HUES6 (cell line): ENCODE measurements around the gene TMEM123.

ENCODE experiments used
- H3K27ac ChIP-seq: 2 replicates; pipeline ENCODE4 v1.7.0; 2013; ENCODE audit warnings: low read depth, mild to moderate bottlenecking, low read length, inconsistent platforms
- H3K27me3 ChIP-seq: 2 replicates; pipeline ENCODE4 v1.6.1; 2013; ENCODE audit warnings: low read length; ENCODE audit not compliant: control insufficient read depth, insufficient read depth
- H3K36me3 ChIP-seq: 2 replicates; pipeline ENCODE4 v1.6.1; 2013; ENCODE audit warnings: low read length; ENCODE audit not compliant: control insufficient read depth, insufficient read depth
- H3K4me1 ChIP-seq: 2 replicates; pipeline ENCODE4 v1.6.1; 2013; ENCODE audit warnings: low read length; ENCODE audit not compliant: control insufficient read depth, insufficient read depth
- H3K4me3 ChIP-seq: 2 replicates; pipeline ENCODE4 v1.5.1; 2013; ENCODE audit warnings: low read depth, low read length
- H3K9ac ChIP-seq: one replicate; pipeline ENCODE4 v1.6.1; 2013; ENCODE audit warnings: mild to moderate bottlenecking, low read length
- H3K9me3 ChIP-seq: 2 replicates; pipeline ENCODE4 v1.6.1; 2013; ENCODE audit warnings: low read depth, low read length; ENCODE audit not compliant: control insufficient read depth, insufficient read depth

TMEM123 gene

GRCh38 chr11:102488208-102488607 is 35.6 kb upstream of the TMEM123 start:
- H3K9me3 ChIP-seq: no peaks in the 10 kb centered on the region
- no peak overlapping the region for H3K4me3 ChIP-seq
- H3K36me3 ChIP-seq: no peaks in the 10 kb centered on the region
- H3K27ac ChIP-seq: no peak overlapping the region
- H3K4me1 ChIP-seq: no peaks in the 10 kb centered on the region
- no peak overlapping the region for H3K9ac ChIP-seq
- no peaks in the 10 kb centered on the region for H3K27me3 ChIP-seq

DNA sequence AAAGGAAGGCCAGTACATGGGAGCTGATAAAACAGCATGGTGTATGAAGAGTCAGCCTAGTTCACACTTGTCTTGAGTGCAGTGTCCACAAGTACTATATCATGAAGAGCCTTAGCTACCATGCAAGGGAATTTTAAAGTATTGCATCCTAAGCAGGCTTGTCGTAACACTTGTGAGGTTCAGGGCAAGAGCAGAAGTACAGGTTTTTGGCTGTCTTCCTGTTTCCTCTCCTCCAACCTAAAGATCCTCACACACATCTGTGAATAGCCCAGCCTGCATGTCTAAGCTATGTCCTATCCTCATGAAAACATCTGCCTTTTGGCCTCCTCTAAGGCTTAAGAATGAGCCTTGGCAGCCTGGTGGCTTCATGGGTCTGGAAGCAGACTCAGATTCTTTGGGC is 34.6 kb upstream of the TMEM123 start:
- H3K9ac ChIP-seq: no peak overlapping the region
- H3K4me1 ChIP-seq: no peaks in the 10 kb centered on the region
- no peak overlapping the region for H3K27ac ChIP-seq
- no peaks in the 10 kb centered on the region for H3K27me3 ChIP-seq
- H3K36me3 ChIP-seq: no peaks in the 10 kb centered on the region
- no peak overlapping the region for H3K4me3 ChIP-seq
- H3K9me3 ChIP-seq: no peaks in the 10 kb centered on the region

DNA sequence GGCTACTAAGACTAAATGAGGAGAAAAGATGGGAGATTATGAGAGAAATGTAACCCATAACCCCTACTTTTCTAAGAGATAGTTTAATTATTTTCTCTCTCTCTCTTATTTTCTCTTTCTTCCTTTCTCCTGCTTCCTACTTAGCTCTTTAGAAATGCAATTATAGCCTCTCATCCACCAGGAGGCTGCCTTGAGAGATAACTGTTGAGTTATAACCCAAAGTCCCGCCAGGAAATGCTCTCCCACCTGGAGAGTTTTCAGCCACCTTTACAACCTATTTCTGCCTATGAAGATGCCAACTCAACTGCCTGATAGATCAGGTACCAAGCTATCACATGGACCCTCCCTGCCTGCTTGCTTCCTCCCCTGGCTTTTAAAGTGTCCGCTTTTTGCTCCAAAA is 34.0 kb upstream of the TMEM123 start:
- H3K27me3 ChIP-seq: no peaks in the 10 kb centered on the region
- H3K9ac ChIP-seq: no peak overlapping the region
- no peak overlapping the region for H3K4me3 ChIP-seq
- H3K9me3 ChIP-seq: no peaks in the 10 kb centered on the region
- no peak overlapping the region for H3K27ac ChIP-seq
- H3K4me1 ChIP-seq: no peaks in the 10 kb centered on the region
- H3K36me3 ChIP-seq: no peaks in the 10 kb centered on the region

DNA sequence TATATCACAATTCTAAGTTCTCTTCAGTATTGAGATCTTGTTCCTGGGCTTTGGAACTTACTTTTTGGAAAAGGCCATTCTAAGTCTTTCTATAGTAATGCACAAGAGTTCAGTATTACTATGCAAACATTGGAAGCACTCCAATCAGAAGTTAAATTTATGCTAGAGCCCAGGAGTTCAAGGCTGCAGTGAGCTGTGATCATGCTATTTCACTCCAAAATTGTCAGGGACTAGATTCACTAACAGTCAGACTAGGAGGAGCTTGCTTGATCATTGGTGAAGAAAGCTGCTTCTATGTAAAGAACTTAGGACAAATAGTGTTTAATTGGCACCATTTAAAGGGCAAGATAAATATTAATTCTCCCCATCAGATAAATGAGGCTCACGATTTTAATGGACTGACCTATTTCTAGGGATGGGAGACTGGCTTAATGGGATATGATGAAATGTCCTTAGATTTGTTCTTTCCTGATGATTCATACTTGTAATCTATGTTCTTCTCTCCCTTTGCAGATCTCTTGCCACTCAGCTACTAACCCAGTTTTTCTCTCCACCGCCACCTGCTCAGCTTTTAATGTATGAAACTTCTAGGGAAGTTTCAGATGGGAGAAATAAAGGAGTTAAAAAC is 32.6 kb upstream of the TMEM123 start:
- Histone ChIP-seq H3K27ac (no peak overlapping the region), H3K9me3 (no peaks in the 10 kb centered on the region), H3K9ac (no peak overlapping the region), H3K4me1 (no peaks in the 10 kb centered on the region), H3K27me3 (no peaks in the 10 kb centered on the region), H3K36me3 (no peaks in the 10 kb centered on the region), H3K4me3 (no peak overlapping the region)

GRCh38 chr11:102482433-102482832 is 29.9 kb upstream of the TMEM123 start:
- H3K27me3 ChIP-seq: no peaks in the 10 kb centered on the region
- no peaks in the 10 kb centered on the region for H3K9me3 ChIP-seq
- no peak overlapping the region for H3K4me3 ChIP-seq
- H3K4me1 ChIP-seq: peaks cover 5% of the 10 kb centered on the region; the same call in 1 of the 2 replicates
- no peak overlapping the region for H3K9ac ChIP-seq
- no peaks in the 10 kb centered on the region for H3K36me3 ChIP-seq
- H3K27ac ChIP-seq: no peak overlapping the region

DNA sequence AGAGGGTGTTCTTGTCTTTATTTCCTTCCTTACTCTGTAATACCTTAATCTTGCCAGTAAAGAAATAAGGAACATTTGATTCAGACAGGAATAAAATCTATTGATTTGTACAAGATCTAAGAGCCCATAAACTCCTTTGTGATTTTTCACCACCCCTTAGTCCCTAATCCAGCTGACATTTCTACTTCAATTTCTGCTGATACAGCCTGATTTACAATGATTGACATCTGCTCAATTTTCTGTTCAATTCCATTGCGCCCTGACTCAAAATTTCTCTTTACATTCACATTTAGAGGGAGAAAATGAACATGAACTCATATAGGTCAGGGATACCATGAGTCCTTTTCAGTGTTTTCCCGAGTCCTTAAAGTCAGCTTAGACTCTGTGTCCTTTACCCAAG is 27.2 kb upstream of the TMEM123 start:
- no peak overlapping the region for H3K9ac ChIP-seq
- H3K4me1 ChIP-seq: peaks cover 16% of the 10 kb centered on the region
- H3K27me3 ChIP-seq: no peaks in the 10 kb centered on the region
- H3K27ac ChIP-seq: no peak overlapping the region
- no peak overlapping the region for H3K4me3 ChIP-seq
- no peaks in the 10 kb centered on the region for H3K9me3 ChIP-seq
- no peaks in the 10 kb centered on the region for H3K36me3 ChIP-seq

DNA sequence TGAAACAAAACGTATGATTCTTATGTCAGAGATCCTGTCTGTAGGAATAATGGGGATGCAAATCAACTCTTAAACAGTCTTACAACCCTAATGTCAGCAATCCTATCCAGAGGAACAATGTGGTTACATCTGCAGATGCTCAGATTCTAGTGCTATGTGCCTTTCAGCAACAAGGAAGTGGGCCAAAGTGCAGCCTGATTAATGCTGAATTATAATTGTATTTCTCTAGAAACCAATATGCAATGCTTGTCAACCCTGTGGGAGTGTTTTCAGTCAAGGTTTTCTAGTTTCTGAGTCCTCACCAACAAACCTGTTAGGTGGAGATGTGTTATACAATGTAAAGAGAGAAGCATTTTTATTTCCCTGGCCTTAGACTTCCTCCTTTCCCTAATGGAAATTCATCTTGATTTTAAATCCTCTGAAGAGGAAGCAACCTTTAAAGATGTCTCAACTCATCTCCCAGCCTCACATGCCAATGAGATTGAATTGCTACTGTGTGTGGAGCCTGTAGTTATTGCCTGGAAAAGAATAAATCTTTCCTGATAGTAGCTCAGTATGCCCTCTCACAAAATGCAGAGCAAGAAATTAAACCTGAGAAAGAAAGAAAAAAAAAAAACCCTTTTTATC is 26.2 kb upstream of the TMEM123 start:
- Histone ChIP-seq H3K9ac (no peak overlapping the region), H3K9me3 (no peaks in the 10 kb centered on the region), H3K4me3 (no peak overlapping the region), H3K36me3 (no peaks in the 10 kb centered on the region), H3K27ac (no peak overlapping the region), H3K4me1 (peaks cover 16% of the 10 kb centered on the region), H3K27me3 (no peaks in the 10 kb centered on the region)

DNA sequence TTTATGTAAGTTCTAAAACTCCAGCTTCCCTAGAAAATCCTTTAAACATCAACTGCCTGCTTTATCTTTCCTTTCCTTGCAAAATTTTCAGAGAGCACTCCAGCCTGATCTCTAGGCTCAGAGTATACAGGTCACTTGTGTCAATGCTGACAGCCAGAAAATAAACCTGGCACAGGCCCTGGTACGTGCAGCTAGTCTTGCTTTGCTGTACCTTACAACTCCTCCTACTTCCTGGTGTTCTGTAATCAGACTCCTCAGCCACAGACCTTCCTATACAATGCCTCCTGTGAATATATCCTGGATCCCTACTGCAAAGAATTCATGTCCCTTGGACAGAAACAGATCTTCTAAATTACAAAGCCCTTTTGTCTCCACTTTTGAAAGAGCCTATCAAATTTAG is 24.2 kb upstream of the TMEM123 start:
- Histone ChIP-seq H3K9me3 (no peaks in the 10 kb centered on the region), H3K27me3 (no peaks in the 10 kb centered on the region), H3K27ac (no peak overlapping the region), H3K36me3 (no peaks in the 10 kb centered on the region), H3K4me1 (peaks cover 16% of the 10 kb centered on the region), H3K4me3 (no peak overlapping the region), H3K9ac (no peak overlapping the region)

GRCh38 chr11:102476069-102476468 is 23.5 kb upstream of the TMEM123 start:
- no peaks in the 10 kb centered on the region for H3K9me3 ChIP-seq
- H3K9ac ChIP-seq: no peak overlapping the region
- no peaks in the 10 kb centered on the region for H3K27me3 ChIP-seq
- peaks cover 16% of the 10 kb centered on the region for H3K4me1 ChIP-seq
- H3K4me3 ChIP-seq: no peak overlapping the region
- H3K27ac ChIP-seq: no peak overlapping the region
- no peaks in the 10 kb centered on the region for H3K36me3 ChIP-seq

- H3K4me1 ChIP-seq: peaks cover 13% of the 10 kb centered on the region
- H3K27ac ChIP-seq: no peak overlapping the region
- no peaks in the 10 kb centered on the region for H3K9me3 ChIP-seq
- no peak overlapping the region for H3K4me3 ChIP-seq
- H3K9ac ChIP-seq: no peak overlapping the region
- H3K27me3 ChIP-seq: no peaks in the 10 kb centered on the region
- no peaks in the 10 kb centered on the region for H3K36me3 ChIP-seq
Measured at GRCh38 chr11:102473543-102473942, 21.0 kb upstream of the TMEM123 start.

DNA sequence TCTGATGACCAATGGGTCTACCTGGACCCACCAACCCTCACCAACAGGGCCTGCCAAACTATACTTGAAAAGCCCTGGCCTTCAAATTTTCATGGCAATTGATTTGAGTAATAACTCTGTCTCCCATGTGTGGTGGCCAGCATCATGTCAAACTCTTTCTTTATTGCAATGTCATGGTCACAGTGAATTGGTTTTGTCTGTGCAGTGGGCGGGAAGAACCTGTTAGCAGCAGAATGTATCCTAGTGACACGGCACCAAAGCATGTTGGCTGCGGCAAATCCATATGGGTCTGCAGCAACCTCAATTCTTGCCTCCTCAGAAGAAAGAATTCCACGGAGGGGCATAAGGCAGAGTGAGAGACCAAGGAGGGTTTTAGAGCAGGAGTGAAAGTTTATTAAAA is 19.6 kb upstream of the TMEM123 start:
- Histone ChIP-seq H3K4me1 (peaks cover 10% of the 10 kb centered on the region), H3K27ac (no peak overlapping the region)

More for the DNA sequence above, 19.6 kb upstream of the TMEM123 start:
- Histone ChIP-seq H3K36me3 (no peaks in the 10 kb centered on the region), H3K27me3 (no peaks in the 10 kb centered on the region), H3K4me3 (no peak overlapping the region), H3K9ac (no peak overlapping the region), H3K9me3 (no peaks in the 10 kb centered on the region)
